ENCODE results near the gene PRDX5.

Gene PRDX5

DNA sequence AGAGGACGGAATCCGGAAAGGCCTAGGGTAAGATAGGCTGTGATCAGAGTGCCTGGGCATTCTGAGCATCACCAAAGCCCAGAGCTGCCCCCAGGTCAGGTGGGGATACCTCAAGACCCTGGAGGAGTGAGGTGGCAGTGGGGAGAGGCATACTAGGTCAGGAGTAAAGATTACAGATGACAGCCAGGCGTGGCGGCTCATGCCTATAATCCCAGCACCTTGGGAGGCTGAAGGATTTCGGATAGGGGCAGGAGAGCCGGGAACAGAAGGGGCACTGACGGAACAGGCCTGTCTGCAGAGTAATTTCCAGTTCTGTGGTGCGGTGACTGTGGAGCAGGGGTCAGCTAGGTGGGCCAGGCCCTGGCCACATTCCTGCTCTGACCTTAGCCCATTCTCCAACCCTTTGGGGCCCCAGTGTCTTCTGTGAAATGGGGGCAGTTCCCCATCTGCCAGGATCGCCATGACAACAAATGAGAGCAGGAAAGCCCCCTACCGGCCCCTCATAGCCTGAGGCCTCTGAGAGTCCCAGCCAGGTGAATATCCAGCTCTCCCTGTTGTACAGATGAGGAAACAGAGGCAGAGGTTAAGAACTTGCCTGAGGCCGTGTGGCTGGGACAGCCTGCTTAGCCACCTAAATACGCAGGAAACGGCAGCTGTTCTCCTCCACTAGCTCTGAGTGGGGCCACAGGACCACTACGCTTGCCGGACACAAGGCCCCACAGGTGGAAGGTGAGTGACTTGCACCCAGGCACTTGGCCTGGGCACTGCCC is 42.7 kb upstream of the PRDX5 start:
- TF ChIP-seq EZH2 (optimal IDR thresholded peaks at IDR 0.05; ENCODE audit: low read depth, low read length): no peak
- TF ChIP-seq EZH2phosphoT487 (IDR thresholded peaks at IDR 0.05; ENCODE audit: low read length): no peak
- TF ChIP-seq, protein P1, sequence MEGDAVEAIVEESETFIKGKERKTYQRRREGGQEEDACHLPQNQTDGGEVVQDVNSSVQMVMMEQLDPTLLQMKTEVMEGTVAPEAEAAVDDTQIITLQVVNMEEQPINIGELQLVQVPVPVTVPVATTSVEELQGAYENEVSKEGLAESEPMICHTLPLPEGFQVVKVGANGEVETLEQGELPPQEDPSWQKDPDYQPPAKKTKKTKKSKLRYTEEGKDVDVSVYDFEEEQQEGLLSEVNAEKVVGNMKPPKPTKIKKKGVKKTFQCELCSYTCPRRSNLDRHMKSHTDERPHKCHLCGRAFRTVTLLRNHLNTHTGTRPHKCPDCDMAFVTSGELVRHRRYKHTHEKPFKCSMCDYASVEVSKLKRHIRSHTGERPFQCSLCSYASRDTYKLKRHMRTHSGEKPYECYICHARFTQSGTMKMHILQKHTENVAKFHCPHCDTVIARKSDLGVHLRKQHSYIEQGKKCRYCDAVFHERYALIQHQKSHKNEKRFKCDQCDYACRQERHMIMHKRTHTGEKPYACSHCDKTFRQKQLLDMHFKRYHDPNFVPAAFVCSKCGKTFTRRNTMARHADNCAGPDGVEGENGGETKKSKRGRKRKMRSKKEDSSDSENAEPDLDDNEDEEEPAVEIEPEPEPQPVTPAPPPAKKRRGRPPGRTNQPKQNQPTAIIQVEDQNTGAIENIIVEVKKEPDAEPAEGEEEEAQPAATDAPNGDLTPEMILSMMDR (IDR thresholded peaks at IDR 0.05; ENCODE audit: low read length): no peak
- no peak overlapping the region for H3K27ac ChIP-seq (ENCODE audit: low read length)
- H3F3A ChIP-seq (ENCODE audit: insufficient read depth, low read length): peaks cover 18% of the 10 kb centered on the region
- no peak overlapping the region for H3K9ac ChIP-seq (ENCODE audit: low read length)
- H3K4me3 ChIP-seq (ENCODE audit: low read length): no peak overlapping the region
- H4K20me1 ChIP-seq (ENCODE audit: insufficient read depth, low read length): no peaks in the 10 kb centered on the region
- H3K4me2 ChIP-seq (ENCODE audit: low read depth, low read length): no peak overlapping the region
- peaks cover 3% of the 10 kb centered on the region; the same call in 1 of the 2 replicates for H3K36me3 ChIP-seq (replicated peaks; ENCODE audit: insufficient read depth, low read length)
- H3K9me3 ChIP-seq (replicated peaks; ENCODE audit: insufficient read depth, low read length): no peaks in the 10 kb centered on the region
- no peak overlapping the region for H2AFZ ChIP-seq (ENCODE audit: low read length)
- H3K79me2 ChIP-seq (ENCODE audit: low read length): peaks cover 21% of the 10 kb centered on the region
- 0 out of 2 replicates have a peak, but pooled peaks cover 5% of the 10 kb centered on the region for H3K4me1 ChIP-seq (ENCODE audit: low read length)
- no peaks in the 10 kb centered on the region for H3K27me3 ChIP-seq (replicated peaks; ENCODE audit: insufficient read depth, low read length)
- no peaks in the 10 kb centered on the region for H3K9me2 ChIP-seq (replicated peaks; ENCODE audit: insufficient read depth, low read length)
- no peak for DNase-seq

DNA sequence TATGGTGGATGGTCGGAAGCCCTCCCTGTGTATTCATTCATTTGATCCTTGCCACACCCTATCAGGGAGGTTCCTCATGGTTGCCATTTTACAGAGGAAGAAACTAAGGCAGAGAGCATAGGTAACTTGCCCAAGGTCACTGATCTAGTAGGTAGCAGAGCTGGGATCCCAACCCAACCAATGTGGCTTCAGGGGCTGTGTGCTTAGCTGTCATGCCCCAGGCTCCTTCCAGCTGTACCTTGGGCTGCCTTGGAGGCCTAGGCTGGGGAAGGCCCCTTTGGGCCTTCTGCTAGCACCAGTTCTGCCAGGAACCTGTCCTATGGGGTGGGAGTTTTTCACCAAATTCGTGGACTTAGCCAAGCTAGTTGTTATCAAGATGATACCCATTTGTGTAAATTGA is 42.1 kb upstream of the PRDX5 start:
- Histone ChIP-seq H3K4me1 (ENCODE audit: low read length) (0 out of 2 replicates have a peak, but pooled peaks cover 5% of the 10 kb centered on the region), H2AFZ (ENCODE audit: low read length) (no peak overlapping the region), H4K20me1 (ENCODE audit: insufficient read depth, low read length) (no peaks in the 10 kb centered on the region), H3K27me3 (replicated peaks; ENCODE audit: insufficient read depth, low read length) (no peaks in the 10 kb centered on the region), H3F3A (ENCODE audit: insufficient read depth, low read length) (peaks cover 13% of the 10 kb centered on the region), H3K9me3 (replicated peaks; ENCODE audit: insufficient read depth, low read length) (no peaks in the 10 kb centered on the region), H3K27ac (ENCODE audit: low read length) (no peak overlapping the region), H3K9me2 (replicated peaks; ENCODE audit: insufficient read depth, low read length) (no peaks in the 10 kb centered on the region), H3K79me2 (ENCODE audit: low read length) (peaks cover 21% of the 10 kb centered on the region), H3K9ac (ENCODE audit: low read length) (no peak overlapping the region), H3K4me3 (ENCODE audit: low read length) (no peak overlapping the region), H3K4me2 (ENCODE audit: low read depth, low read length) (no peak overlapping the region), H3K36me3 (replicated peaks; ENCODE audit: insufficient read depth, low read length) (peaks cover 3% of the 10 kb centered on the region; the same call in 1 of the 2 replicates)
- TF ChIP-seq, protein P1 (IDR thresholded peaks at IDR 0.05; ENCODE audit: low read length): no peak
- TF ChIP-seq EZH2 (optimal IDR thresholded peaks at IDR 0.05; ENCODE audit: low read depth, low read length) (no peak), EZH2phosphoT487 (IDR thresholded peaks at IDR 0.05; ENCODE audit: low read length) (no peak)
- no peak for DNase-seq

DNA sequence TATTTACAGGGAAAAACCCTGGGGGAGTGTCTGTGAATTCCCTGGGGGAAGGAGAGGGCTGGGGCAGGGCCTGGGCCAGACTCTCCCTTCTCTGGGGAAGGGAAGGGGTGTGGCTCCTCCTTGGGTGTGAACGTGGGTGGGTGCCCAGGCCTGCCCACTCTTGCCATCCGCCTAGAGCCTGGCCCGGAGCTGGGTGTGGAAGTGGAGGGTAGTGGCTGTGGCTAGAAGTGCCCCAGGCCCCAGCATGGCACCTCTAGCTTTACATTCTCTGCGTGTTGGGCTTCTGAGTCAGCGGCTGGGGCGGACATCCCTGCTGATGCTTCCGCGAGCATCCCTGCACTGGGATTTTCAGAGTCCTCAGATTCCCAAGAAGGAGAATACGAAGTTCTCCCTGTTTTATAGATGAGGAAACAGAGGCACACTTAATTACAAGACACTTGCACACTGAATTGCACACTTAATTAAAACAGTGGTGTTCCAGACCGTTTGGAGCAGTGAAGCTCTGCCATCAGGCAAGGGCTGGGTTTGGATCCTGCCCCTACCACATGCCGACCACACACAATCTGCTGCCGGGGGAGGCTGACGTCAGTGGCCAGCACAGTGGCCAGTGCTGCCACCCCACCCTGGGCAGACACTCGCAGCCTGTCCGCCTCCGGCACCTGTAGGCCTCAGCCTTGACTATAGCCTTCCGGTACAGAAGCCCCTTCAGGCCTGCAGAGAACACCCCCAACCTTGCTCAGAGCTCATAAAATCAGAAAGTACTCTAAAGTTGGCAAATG is 41.1 kb upstream of the PRDX5 start:
- H2AFZ ChIP-seq (ENCODE audit: low read length): no peak overlapping the region
- H3K79me2 ChIP-seq (ENCODE audit: low read length): peaks cover 17% of the 10 kb centered on the region
- H3K4me2 ChIP-seq (ENCODE audit: low read depth, low read length): no peak overlapping the region
- H3K9ac ChIP-seq (ENCODE audit: low read length): no peak overlapping the region
- TF ChIP-seq, protein P1 (IDR thresholded peaks at IDR 0.05; ENCODE audit: low read length): no peak
- no peak overlapping the region for H3K27ac ChIP-seq (ENCODE audit: low read length)
- peaks cover 3% of the 10 kb centered on the region; the same call in 1 of the 2 replicates for H3K36me3 ChIP-seq (replicated peaks; ENCODE audit: insufficient read depth, low read length)
- no peak overlapping the region for H3K4me3 ChIP-seq (ENCODE audit: low read length)
- 0 out of 2 replicates have a peak, but pooled peaks cover 1% of the 10 kb centered on the region for H3K4me1 ChIP-seq (ENCODE audit: low read length)
- peaks cover 7% of the 10 kb centered on the region for H3F3A ChIP-seq (ENCODE audit: insufficient read depth, low read length)
- H4K20me1 ChIP-seq (ENCODE audit: insufficient read depth, low read length): no peaks in the 10 kb centered on the region
- peak; percentile 0 for DNase-seq
- no peaks in the 10 kb centered on the region for H3K9me3 ChIP-seq (replicated peaks; ENCODE audit: insufficient read depth, low read length)
- H3K9me2 ChIP-seq (replicated peaks; ENCODE audit: insufficient read depth, low read length): no peaks in the 10 kb centered on the region
- H3K27me3 ChIP-seq (replicated peaks; ENCODE audit: insufficient read depth, low read length): no peaks in the 10 kb centered on the region

Measured in MM.1S (cell line).